ENCODE measurements around the gene ZNF107.

ZNF107 gene

GRCh38 chr7:64651203-64651602, 14.7 kb upstream of the ZNF107 start:
- H2AFZ ChIP-seq (ENCODE audit: low read length): no peak overlapping the region
- no peaks in the 10 kb centered on the region for H3K36me3 ChIP-seq (ENCODE audit: insufficient read depth, low read length)
- no peaks in the 10 kb centered on the region for H3F3A ChIP-seq (ENCODE audit: low read depth)
- no peak overlapping the region for H3K4me2 ChIP-seq (ENCODE audit: low read depth, low read length, poor library complexity, severe bottlenecking)
- no peak overlapping the region for H3K4me3 ChIP-seq (ENCODE audit: low read length, poor library complexity, severe bottlenecking)
- H3K4me1 ChIP-seq (ENCODE audit: insufficient read depth, low read length, poor library complexity, severe bottlenecking): no peaks in the 10 kb centered on the region
- H3K27me3 ChIP-seq (ENCODE audit: insufficient read depth, low read length, poor library complexity, severe bottlenecking): no peaks in the 10 kb centered on the region
- TF ChIP-seq EZH2phosphoT487 (IDR thresholded peaks at IDR 0.05; ENCODE audit: borderline replicate concordance) (no peak), CTCF (conservative IDR thresholded peaks at IDR 0.05; ENCODE audit: low read length) (no peak)
- H4K20me1 ChIP-seq (ENCODE audit: insufficient read depth, low read length, poor library complexity, severe bottlenecking): no peaks in the 10 kb centered on the region
- no peaks in the 10 kb centered on the region for H3K9me2 ChIP-seq (replicated peaks; ENCODE audit: low read depth, low read length)
- H3K79me2 ChIP-seq (ENCODE audit: insufficient read depth, low read length): no peaks in the 10 kb centered on the region
- no peak overlapping the region for H3K9ac ChIP-seq (ENCODE audit: low read depth, low read length, poor library complexity, severe bottlenecking)
- no peaks in the 10 kb centered on the region for H3K9me3 ChIP-seq (ENCODE audit: insufficient read depth, low read depth, low read length)

- no peak overlapping the region for H3K4me3 ChIP-seq (ENCODE audit: low read length, poor library complexity, severe bottlenecking)
- TF ChIP-seq EZH2phosphoT487 (IDR thresholded peaks at IDR 0.05; ENCODE audit: borderline replicate concordance): no peak
- no peak; the same call in 1 of the 2 replicates for TF ChIP-seq CTCF (conservative IDR thresholded peaks at IDR 0.05; ENCODE audit: low read length)
- H2AFZ ChIP-seq (ENCODE audit: low read length): no peak overlapping the region
- no peaks in the 10 kb centered on the region for H4K20me1 ChIP-seq (ENCODE audit: insufficient read depth, low read length, poor library complexity, severe bottlenecking)
- H3K9ac ChIP-seq (ENCODE audit: low read depth, low read length, poor library complexity, severe bottlenecking): no peak overlapping the region
- no peaks in the 10 kb centered on the region for H3K9me2 ChIP-seq (replicated peaks; ENCODE audit: low read depth, low read length)
- H3K79me2 ChIP-seq (ENCODE audit: insufficient read depth, low read length): no peaks in the 10 kb centered on the region
- no peaks in the 10 kb centered on the region for H3K9me3 ChIP-seq (ENCODE audit: insufficient read depth, low read depth, low read length)
- no peaks in the 10 kb centered on the region for H3K27me3 ChIP-seq (ENCODE audit: insufficient read depth, low read length, poor library complexity, severe bottlenecking)
- H3K36me3 ChIP-seq (ENCODE audit: insufficient read depth, low read length): no peaks in the 10 kb centered on the region
- no peaks in the 10 kb centered on the region for H3K4me1 ChIP-seq (ENCODE audit: insufficient read depth, low read length, poor library complexity, severe bottlenecking)
- H3K4me2 ChIP-seq (ENCODE audit: low read depth, low read length, poor library complexity, severe bottlenecking): no peak overlapping the region
- H3F3A ChIP-seq (ENCODE audit: low read depth): no peaks in the 10 kb centered on the region
These were observed 14.2 kb upstream of the ZNF107 start for GRCh38 chr7:64651632-64652165.

- Histone ChIP-seq H3K4me2 (ENCODE audit: low read depth, low read length, poor library complexity, severe bottlenecking) (no peak overlapping the region), H2AFZ (ENCODE audit: low read length) (no peak overlapping the region), H3K4me1 (ENCODE audit: insufficient read depth, low read length, poor library complexity, severe bottlenecking) (no peaks in the 10 kb centered on the region), H3K9me2 (replicated peaks; ENCODE audit: low read depth, low read length) (no peaks in the 10 kb centered on the region), H3K9me3 (ENCODE audit: insufficient read depth, low read depth, low read length) (no peaks in the 10 kb centered on the region), H3F3A (ENCODE audit: low read depth) (no peaks in the 10 kb centered on the region), H3K4me3 (ENCODE audit: low read length, poor library complexity, severe bottlenecking) (no peak overlapping the region), H3K9ac (ENCODE audit: low read depth, low read length, poor library complexity, severe bottlenecking) (no peak overlapping the region), H3K79me2 (ENCODE audit: insufficient read depth, low read length) (no peaks in the 10 kb centered on the region), H3K27me3 (ENCODE audit: insufficient read depth, low read length, poor library complexity, severe bottlenecking) (no peaks in the 10 kb centered on the region), H4K20me1 (ENCODE audit: insufficient read depth, low read length, poor library complexity, severe bottlenecking) (no peaks in the 10 kb centered on the region), H3K36me3 (ENCODE audit: insufficient read depth, low read length) (no peaks in the 10 kb centered on the region)
- TF ChIP-seq EZH2phosphoT487 (IDR thresholded peaks at IDR 0.05; ENCODE audit: borderline replicate concordance) (no peak), CTCF (conservative IDR thresholded peaks at IDR 0.05; ENCODE audit: low read length) (no peak)
These were observed 12.1 kb upstream of the ZNF107 start for GRCh38 chr7:64653721-64654401.

Data from Loucy (cell line).